Head of caudate nucleus (tissue), 42 donors: ENCODE measurements around the gene NIPAL3.

Source experiments
- DNase-seq, 42 donors: peaks; one replicate each; pipeline versions ENCODE4 v3.0.0 to v3.0.0-alpha.2; 2020 to 2021; ENCODE audit warnings: mixed read lengths in 7 of 42
- intact Hi-C: fragments of 100-400 bp; cut with DNase I; formaldehyde crosslinking; loops from one replicate; pipeline ENCODE4 v1.15.0; 2022

The NIPAL3 gene

GRCh38 chr1:24415334-24415909 is at the start of gene NIPAL3:
NIPAL3 (plus strand) TSS chr1:24415802; CDS start chr1:24419548, 3,746 bp downstream.
- DNase-seq, result peak; percentile 95 to 99 (median 98)
- intact Hi-C loops, result loop anchor here (10.0 kb wide), 1 partner anchor 219 kb away; no protein-coding TSS in a partner anchor

- intact Hi-C loops, result no loop called here
- DNase-seq, result no peak
Observed at GRCh38 chr1:24366707-24367106, 48.9 kb upstream of the NIPAL3 start.

GRCh38 chr1:24369199-24369598 is 46.4 kb upstream of the NIPAL3 start:
- intact Hi-C loops, result no loop called here
- DNase-seq, result peak in 2 of 42 donors; percentile 25 to 57

GRCh38 chr1:24369801-24370200 is 45.8 kb upstream of the NIPAL3 start:
- intact Hi-C loops, result no loop called here
- DNase-seq, result no peak

GRCh38 chr1:24373044-24373443 is 42.6 kb upstream of the NIPAL3 start:
- DNase-seq, result no peak
- intact Hi-C loops, result no loop called here

- no peak for DNase-seq
- intact Hi-C loops, result no loop called here
Observed at GRCh38 chr1:24373710-24374109, 41.9 kb upstream of the NIPAL3 start.

- DNase-seq, result peak in 1 of 42 donors; percentile 16
- intact Hi-C loops, result no loop called here
Observed at GRCh38 chr1:24374891-24375786, 40.5 kb upstream of the NIPAL3 start.

- peak in 2 of 42 donors; percentile 4 to 6 for DNase-seq
- intact Hi-C loops, result no loop called here
Observed at GRCh38 chr1:24379733-24380315, 35.8 kb upstream of the NIPAL3 start.

GRCh38 chr1:24380508-24380907 is 35.1 kb upstream of the NIPAL3 start:
- intact Hi-C loops, result no loop called here
- peak in 1 of 42 donors; percentile 26 for DNase-seq

- intact Hi-C loops, result no loop called here
- DNase-seq, result peak in 2 of 42 donors; percentile 9 to 18
Observed at GRCh38 chr1:24381256-24381655, 34.3 kb upstream of the NIPAL3 start.

GRCh38 chr1:24382165-24382577 is 33.4 kb upstream of the NIPAL3 start:
- DNase-seq, result peak in 2 of 42 donors; percentile 9 to 19
- intact Hi-C loops, result no loop called here

GRCh38 chr1:24383381-24383940 is 32.1 kb upstream of the NIPAL3 start:
- intact Hi-C loops, result no loop called here
- DNase-seq, result peak in 2 of 42 donors; percentile 7 to 22

- peak in 4 of 42 donors; percentile 17 to 52 (median 35) for DNase-seq
- intact Hi-C loops, result no loop called here
Observed at GRCh38 chr1:24384251-24385090, 31.1 kb upstream of the NIPAL3 start.

- peak in 2 of 42 donors; percentile 30 to 31 for DNase-seq
- intact Hi-C loops, result no loop called here
Observed at GRCh38 chr1:24385160-24385940, 30.3 kb upstream of the NIPAL3 start.

- intact Hi-C loops, result no loop called here
- peak in 2 of 42 donors; percentile 35 to 40 for DNase-seq
Observed at GRCh38 chr1:24386241-24386640, 29.4 kb upstream of the NIPAL3 start.

- peak in 1 of 42 donors; percentile 6 for DNase-seq
- intact Hi-C loops, result no loop called here
Observed at GRCh38 chr1:24386931-24387330, 28.7 kb upstream of the NIPAL3 start.

GRCh38 chr1:24387636-24388175 is 27.9 kb upstream of the NIPAL3 start:
- peak in 1 of 42 donors; percentile 19 for DNase-seq
- intact Hi-C loops, result no loop called here
